H1 (cell line): ENCODE data around the gene HOMER1. TPM values are rescaled to one million over a fixed set of nuclear protein-coding genes. Genes with fewer than 3 reads are reported as not detected.

Experiments used
- CTCF ChIA-PET: fragments of 300-600 bp; sonication (Branson Sonifier 250); formaldehyde crosslinking; loops from one replicate; lab custom pipeline; 2021; ENCODE audit not compliant: partially characterized antibody; lab: Charles Lee
- POLR2A ChIA-PET: fragments of 300-600 bp; sonication (Branson Sonifier 250); formaldehyde crosslinking; loops from one replicate; lab custom pipeline; 2021; ENCODE audit warnings: inconsistent platforms; ENCODE audit not compliant: partially characterized antibody; lab: Charles Lee
- DNase-seq, 2 experiments: peaks; one replicate each; pipeline versions ENCODE4 v3.0.0 to v3.0.0-alpha.2; 2010 to 2022; ENCODE audit warnings: low spot score in 2 of 2, low read depth in 1 of 2, mixed read lengths in 1 of 2
- FAIRE-seq: peaks from 2 replicates; lab custom pipeline; 2011; peaks lifted over from hg19 to GRCh38; lab: Jason Lieb, UNC
- H2AFZ ChIP-seq: 2 replicates; pipeline ENCODE4 v1.8.1; 2012; ENCODE audit warnings: low read length, inconsistent platforms
- H2AK5ac ChIP-seq: 2 replicates; pipeline ENCODE4 v1.6.1; 2013; ENCODE audit warnings: low read depth, low read length
- H2BK120ac ChIP-seq: replicated peaks from 2 replicates; pipeline ENCODE3; 2013; ENCODE audit warnings: low read depth, low read length, inconsistent platforms
- H2BK12ac ChIP-seq: 2 replicates; pipeline ENCODE4 v1.6.1; 2013; ENCODE audit warnings: low read depth, low read length
- H2BK15ac ChIP-seq: 2 replicates; pipeline ENCODE4 v1.6.1; 2013; ENCODE audit warnings: low read length
- H2BK20ac ChIP-seq: 2 replicates; pipeline ENCODE4 v1.6.1; 2013; ENCODE audit warnings: low read length
- H2BK5ac ChIP-seq: 2 replicates; pipeline ENCODE4 v1.6.1; 2013; ENCODE audit warnings: low read depth, low read length
- H3K14ac ChIP-seq: 2 replicates; pipeline ENCODE4 v1.6.1; 2013; ENCODE audit warnings: inconsistent platforms; ENCODE audit not compliant: insufficient read length
- H3K18ac ChIP-seq: 2 replicates; pipeline ENCODE4 v1.6.1; 2013; ENCODE audit warnings: low read length; ENCODE audit errors: extremely low read depth
- H3K23ac ChIP-seq: 2 replicates; pipeline ENCODE4 v1.6.1; 2013; ENCODE audit warnings: inconsistent platforms; ENCODE audit not compliant: insufficient read length
- H3K23me2 ChIP-seq: 2 replicates; pipeline ENCODE4 v1.6.1; 2013; ENCODE audit warnings: low read depth, low read length
- H3K27ac ChIP-seq: 2 replicates; pipeline ENCODE4 v1.6.1; 2011; ENCODE audit warnings: low read depth, low read length, inconsistent platforms
- H3K27me3 ChIP-seq, 4 experiments: replicated peaks in 1 of 4; 1 replicate in 1 of 4; 2 replicates in 3 of 4; pipeline versions ENCODE4 v1.6.1 to v1.8.1; 2011 to 2013; ENCODE audit warnings: low read length in 3 of 4, mild to moderate bottlenecking in 3 of 4, inconsistent platforms in 2 of 4, mixed read lengths in 2 of 4, moderate library complexity in 1 of 4; ENCODE audit not compliant: control insufficient read depth in 3 of 4, insufficient read depth in 3 of 4; ENCODE audit errors: extremely low read depth in 1 of 4
- H3K36me3 ChIP-seq, 4 experiments: 2 replicates each; pipeline versions ENCODE4 v1.6.1 to v1.8.1; 2011 to 2013; ENCODE audit warnings: mild to moderate bottlenecking in 4 of 4, low read length in 3 of 4, moderate library complexity in 2 of 4, control low read depth in 1 of 4, inconsistent platforms in 1 of 4; ENCODE audit not compliant: insufficient read depth in 4 of 4, control insufficient read depth in 2 of 4
- H3K4ac ChIP-seq: replicated peaks from 2 replicates; pipeline ENCODE3; 2013; ENCODE audit warnings: low read length, low read depth, mixed read lengths, inconsistent platforms; ENCODE audit not compliant: insufficient read length
- H3K4me1 ChIP-seq, 4 experiments: replicated peaks in 1 of 4; 1 replicate in 1 of 4; 2 replicates in 3 of 4; pipeline versions ENCODE4 v1.6.1 to v1.8.1; 2011 to 2013; ENCODE audit warnings: low read length in 3 of 4, inconsistent platforms in 2 of 4, mixed read lengths in 1 of 4; ENCODE audit not compliant: insufficient read depth in 4 of 4, control insufficient read depth in 3 of 4
- H3K4me2 ChIP-seq, 2 experiments: 2 replicates each; pipeline versions ENCODE4 v1.6.1 to v1.8.1; 2011 to 2013; ENCODE audit warnings: low read depth in 2 of 2, low read length in 2 of 2, control low read depth in 1 of 2, inconsistent platforms in 1 of 2, mild to moderate bottlenecking in 1 of 2; ENCODE audit not compliant: insufficient read depth in 1 of 2
- H3K4me3 ChIP-seq, 4 experiments: fragments of 200-600, 300-600 bp in 1 of 4; sonication (generic), shearing (Covaris generic), sonication (Bioruptor Twin) in 1 of 4; 2 replicates each; pipeline versions ENCODE4 v1.5.1 to v1.8.1; 2011 to 2016; ENCODE audit warnings: low read length in 4 of 4, low read depth in 3 of 4, control low read depth in 2 of 4, inconsistent platforms in 2 of 4, mild to moderate bottlenecking in 2 of 4, mixed read lengths in 1 of 4, moderate library complexity in 1 of 4; ENCODE audit not compliant: insufficient read depth in 2 of 4; ENCODE audit errors: extremely low read depth in 1 of 4
- H3K56ac ChIP-seq: replicated peaks from 2 replicates; pipeline ENCODE3; 2013; ENCODE audit warnings: low read depth, mild to moderate bottlenecking, mixed read lengths, low read length, inconsistent platforms; ENCODE audit not compliant: insufficient read length
- H3K79me1 ChIP-seq: 2 replicates; pipeline ENCODE4 v1.6.1; 2013; ENCODE audit warnings: low read depth, low read length, control low read depth
- H3K79me2 ChIP-seq, 2 experiments: 2 replicates each; pipeline versions ENCODE4 v1.6.1 to v1.8.1; 2012 to 2013; ENCODE audit warnings: low read length in 2 of 2, mild to moderate bottlenecking in 2 of 2, inconsistent platforms in 1 of 2; ENCODE audit not compliant: insufficient read depth in 2 of 2, control insufficient read depth in 1 of 2
- H3K9ac ChIP-seq, 4 experiments: replicated peaks in 1 of 4; 1 replicate in 1 of 4; 2 replicates in 3 of 4; pipeline versions ENCODE4 v1.6.1 to v1.8.1; 2011 to 2013; ENCODE audit warnings: low read depth in 3 of 4, low read length in 3 of 4, control low read depth in 2 of 4, mild to moderate bottlenecking in 2 of 4, moderate library complexity in 2 of 4, inconsistent platforms in 1 of 4; ENCODE audit errors: extremely low read depth in 1 of 4
- H3K9me3 ChIP-seq, 2 experiments: 2 replicates each; pipeline versions ENCODE4 v1.6.1 to v1.8.1; 2012 to 2013; ENCODE audit warnings: mild to moderate bottlenecking in 2 of 2, moderate library complexity in 2 of 2, control low read depth in 1 of 2, inconsistent platforms in 1 of 2, low read depth in 1 of 2, low read length in 1 of 2, mixed read lengths in 1 of 2; ENCODE audit not compliant: insufficient read depth in 2 of 2
- H4K20me1 ChIP-seq, 2 experiments: replicated peaks in 1 of 2; 2 replicates each; pipeline versions ENCODE3 to v1.8.1; 2011 to 2013; ENCODE audit warnings: inconsistent platforms in 2 of 2, low read length in 2 of 2, mild to moderate bottlenecking in 1 of 2; ENCODE audit not compliant: insufficient read depth in 2 of 2, control insufficient read depth in 1 of 2
- H4K5ac ChIP-seq: 2 replicates; pipeline ENCODE4 v1.6.1; 2013; ENCODE audit warnings: low read length, low read depth, mixed read lengths, inconsistent platforms; ENCODE audit not compliant: insufficient read length
- H4K8ac ChIP-seq: 2 replicates; pipeline ENCODE4 v1.8.0; 2013; ENCODE audit warnings: mild to moderate bottlenecking, moderate library complexity, low read length, inconsistent platforms; ENCODE audit not compliant: insufficient read depth; ENCODE audit errors: extremely low read depth
- H4K91ac ChIP-seq: replicated peaks from 2 replicates; pipeline ENCODE3; 2013; ENCODE audit warnings: low read length, mixed read lengths, inconsistent platforms; ENCODE audit not compliant: insufficient read length
- CBX5 ChIP-seq: fragments of 300-800, 300-1000 bp; sonication (generic); IDR thresholded peaks from 2 replicates; pipeline ENCODE4 v1.7.1; 2016; ENCODE audit warnings: antibody characterized with exemption, low read length, low read depth
- GABPA ChIP-seq: IDR thresholded peaks from 2 replicates; pipeline ENCODE4 v1.6.1; 2011; ENCODE audit warnings: mild to moderate bottlenecking, low read length, moderate library complexity, borderline replicate concordance; ENCODE audit not compliant: insufficient read depth
- polyA plus RNA-seq, 7 experiments: library from polyadenylated mRNA; depleted of rRNA in 3 of 7; stranded (reverse) in 5 of 7; unstranded in 2 of 7; fragments of >200 nt in 5 of 7; fragments of 200-250 nt in 2 of 7; gene quantifications; 1 replicate in 5 of 7; 2 replicates in 1 of 7; 4 replicates in 1 of 7; pipeline versions ENCODE4 v1.2.1 to v1.2.3, GENCODE V29; 2011 to 2013; ENCODE audit warnings: missing spikeins in 2 of 7, mixed read lengths in 2 of 7
- total RNA-seq: library from RNA; stranded (reverse); fragmentation: NEBNext Ultra II Directional; extraction: Animal tissue kit (Norgen Biotek cat#: 25700); gene quantifications from 2 replicates; pipeline ENCODE4 v1.2.1, GENCODE V29; 2021
- TF ChIP-seq, protein P1 (sequence below): IDR thresholded peaks from 2 replicates; pipeline ENCODE4 v1.6.1; 2012; ENCODE audit warnings: inconsistent platforms

The HOMER1 gene
- total and polyA plus RNA-seq, 2 of the 8 experiments (the other 6 are each of a cell fraction or from before 2014, with no cell fraction given) = 6.4 to 57.9 TPM

DNA sequence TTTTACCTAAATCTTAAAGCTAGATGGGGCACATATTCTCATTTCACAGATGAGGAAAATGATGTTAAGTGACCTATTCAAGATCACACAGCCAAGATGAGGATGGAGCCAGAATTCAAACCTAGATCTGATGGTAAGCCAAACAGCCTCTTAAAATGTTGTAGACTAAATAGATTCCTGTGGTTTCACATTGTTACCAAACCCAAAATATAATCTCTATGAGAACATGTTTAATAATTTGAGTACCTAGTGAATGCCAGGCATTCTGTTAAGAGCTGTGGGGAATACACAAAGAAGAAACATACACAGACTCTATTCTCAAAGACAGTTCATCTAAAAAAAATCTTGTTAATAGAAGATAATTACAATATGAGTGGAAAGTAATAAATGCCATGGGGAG lies 25.2 kb downstream of the HOMER1 start:
- no peak overlapping the region for H3K4me2 ChIP-seq
- H3K36me3 ChIP-seq = no peaks in the 10 kb centered on the region; a peak in 1 of 8 replicates
- H2BK120ac ChIP-seq = no peak overlapping the region
- H3K14ac ChIP-seq = no peak overlapping the region
- peaks cover 6 to 92% of the 10 kb centered on the region in 2 experiments for H3K79me2 ChIP-seq
- H3K56ac ChIP-seq = no peak overlapping the region
- H3K9ac ChIP-seq = no peak overlapping the region
- no peak overlapping the region for H3K4me3 ChIP-seq
- ChIA-PET CTCF (interaction anchor here (4.6 kb wide), 1 partner anchor 23 kb away, joined by 18 read pairs; no protein-coding TSS in a partner anchor), POLR2A (interaction anchor here (2.0 kb wide), 1 partner anchor 24 kb away, joined by 11 read pairs; the partner anchor contains the start of gene HOMER1)
- H3K23ac ChIP-seq = no peak overlapping the region
- no peaks in the 10 kb centered on the region for H3K27me3 ChIP-seq
- H2BK20ac ChIP-seq = no peak overlapping the region
- no peaks in the 10 kb centered on the region for H3K23me2 ChIP-seq
- DNase-seq (no peak), FAIRE-seq (no peak)
- H3K18ac ChIP-seq = no peak overlapping the region
- H2BK12ac ChIP-seq = no peak overlapping the region
- no peak overlapping the region for H3K4ac ChIP-seq
- H2BK5ac ChIP-seq = no peak overlapping the region
- no peak overlapping the region for H2BK15ac ChIP-seq
- peaks cover 0 to 7% (median 5%) of the 10 kb centered on the region in 4 experiments; a peak in 4 of 7 replicates for H3K4me1 ChIP-seq
- peaks cover 5 to 7% of the 10 kb centered on the region in 2 experiments for H4K20me1 ChIP-seq
- no peak overlapping the region for H4K8ac ChIP-seq
- peaks cover 2% of the 10 kb centered on the region; the same call in 1 of the 2 replicates for H3K79me1 ChIP-seq
- H2AK5ac ChIP-seq = no peak overlapping the region
- H3K27ac ChIP-seq = no peak overlapping the region
- H2AFZ ChIP-seq = no peak overlapping the region
- no peak overlapping the region for H4K91ac ChIP-seq
- H3K9me3 ChIP-seq = no peaks in the 10 kb centered on the region
- H4K5ac ChIP-seq = no peak overlapping the region
- TF ChIP-seq GABPA (no peak), CBX5 (no peak)
- TF ChIP-seq, protein P1, sequence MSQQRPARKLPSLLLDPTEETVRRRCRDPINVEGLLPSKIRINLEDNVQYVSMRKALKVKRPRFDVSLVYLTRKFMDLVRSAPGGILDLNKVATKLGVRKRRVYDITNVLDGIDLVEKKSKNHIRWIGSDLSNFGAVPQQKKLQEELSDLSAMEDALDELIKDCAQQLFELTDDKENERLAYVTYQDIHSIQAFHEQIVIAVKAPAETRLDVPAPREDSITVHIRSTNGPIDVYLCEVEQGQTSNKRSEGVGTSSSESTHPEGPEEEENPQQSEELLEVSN = no peak
